NCI-H345 treated with DMSO at 0.1 percent for 48 hours (cell line): ENCODE measurements around the gene BORCS8.

Experiments
- DNase-seq: peaks from one replicate; lab custom pipeline; 2025; ENCODE audit not compliant: unreplicated experiment; lab: John Stamatoyannopoulos, UW

BORCS8 gene

DNA sequence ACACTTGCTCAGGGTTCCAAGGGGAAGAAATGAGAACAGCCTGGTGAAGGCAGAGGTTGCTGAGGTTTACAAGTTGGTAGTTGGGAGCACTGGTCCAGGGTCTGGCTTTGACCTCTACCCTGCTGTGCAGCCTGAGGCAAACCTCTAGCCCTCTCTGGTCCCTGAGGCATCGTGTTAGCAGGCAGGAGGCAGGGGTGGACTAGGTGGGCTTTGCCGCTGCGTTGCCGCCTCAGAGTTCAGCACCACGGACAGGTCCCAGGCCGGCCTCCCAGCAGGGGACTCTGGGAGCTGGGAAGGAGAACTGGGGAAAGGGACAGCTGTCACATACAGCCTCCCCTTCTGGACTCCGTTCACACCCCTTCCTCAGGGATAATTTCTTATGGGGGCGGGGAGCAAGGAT is 22.9 kb upstream of the BORCS8 start:
- DNase-seq, result no peak

DNA sequence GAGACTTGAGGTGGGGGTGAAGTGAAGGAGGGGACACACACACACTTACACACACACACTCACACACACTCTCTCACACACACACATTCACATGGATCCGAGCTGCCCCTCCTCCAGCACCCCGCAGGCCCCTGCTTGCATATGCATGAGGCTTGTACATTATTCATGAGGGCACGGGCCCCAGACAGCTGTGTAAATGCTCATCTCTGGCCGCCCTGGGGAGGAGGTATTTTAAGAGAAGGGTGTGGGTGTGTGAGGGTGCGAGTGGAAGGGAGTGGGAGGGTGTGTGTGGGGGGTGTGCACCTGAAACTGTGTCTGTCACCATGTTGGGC is 22.2 kb upstream of the BORCS8 start:
- no peak for DNase-seq

DNA sequence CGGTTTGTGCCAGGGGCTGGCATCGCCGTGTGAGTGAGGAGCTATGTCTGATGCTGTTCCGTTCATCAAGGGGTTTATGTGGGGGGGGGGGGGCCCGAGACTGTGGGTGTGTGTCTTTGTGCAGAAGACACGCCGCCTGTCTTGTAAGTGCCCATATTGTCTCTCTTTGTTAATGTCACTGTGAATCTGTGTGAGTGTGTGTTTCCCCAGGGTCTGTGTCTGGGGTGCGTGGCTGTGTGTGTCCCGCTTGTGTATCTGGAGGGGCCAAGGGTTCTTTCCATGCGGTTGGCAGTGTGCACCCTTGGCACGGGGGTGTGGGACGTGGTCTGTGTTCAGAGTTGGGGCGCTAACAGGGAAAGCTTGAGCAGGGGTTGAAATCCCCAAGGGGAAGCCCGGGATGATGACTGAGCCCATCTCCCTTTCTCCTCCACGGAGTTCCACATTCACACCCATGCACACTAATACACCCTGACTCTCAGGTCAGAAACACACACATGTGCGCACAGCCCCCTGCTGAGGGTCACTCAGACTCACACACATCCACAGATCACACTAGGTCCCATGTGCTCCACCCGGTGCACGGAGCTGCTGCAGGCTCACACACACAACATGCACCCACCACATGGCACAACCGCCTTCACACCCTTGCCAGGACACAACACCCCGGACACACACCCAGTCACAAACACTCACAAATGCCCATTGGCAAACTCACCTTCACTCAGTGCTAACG is 21.6 kb upstream of the BORCS8 start:
- DNase-seq, result no peak

DNA sequence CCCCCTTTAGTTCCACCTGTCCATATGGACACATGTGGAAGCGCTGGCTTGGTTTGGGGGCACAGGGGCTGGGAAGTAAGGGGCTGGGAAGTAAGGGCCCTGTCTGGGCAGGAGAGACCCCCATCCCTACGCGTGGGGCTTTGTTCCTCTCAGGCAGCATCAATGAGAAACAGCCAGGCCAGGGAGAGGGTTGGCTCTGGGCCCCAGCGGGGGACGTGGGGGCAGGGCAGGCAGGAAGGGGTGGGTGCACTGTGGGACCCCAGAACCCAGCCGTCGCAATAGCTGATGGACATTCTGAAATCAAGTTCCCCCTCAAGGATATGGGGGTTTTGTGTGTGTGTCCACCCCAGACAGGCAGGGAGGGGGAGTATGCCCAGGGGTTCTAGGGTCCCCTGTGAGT is 21.0 kb upstream of the BORCS8 start:
- DNase-seq, result no peak

DNA sequence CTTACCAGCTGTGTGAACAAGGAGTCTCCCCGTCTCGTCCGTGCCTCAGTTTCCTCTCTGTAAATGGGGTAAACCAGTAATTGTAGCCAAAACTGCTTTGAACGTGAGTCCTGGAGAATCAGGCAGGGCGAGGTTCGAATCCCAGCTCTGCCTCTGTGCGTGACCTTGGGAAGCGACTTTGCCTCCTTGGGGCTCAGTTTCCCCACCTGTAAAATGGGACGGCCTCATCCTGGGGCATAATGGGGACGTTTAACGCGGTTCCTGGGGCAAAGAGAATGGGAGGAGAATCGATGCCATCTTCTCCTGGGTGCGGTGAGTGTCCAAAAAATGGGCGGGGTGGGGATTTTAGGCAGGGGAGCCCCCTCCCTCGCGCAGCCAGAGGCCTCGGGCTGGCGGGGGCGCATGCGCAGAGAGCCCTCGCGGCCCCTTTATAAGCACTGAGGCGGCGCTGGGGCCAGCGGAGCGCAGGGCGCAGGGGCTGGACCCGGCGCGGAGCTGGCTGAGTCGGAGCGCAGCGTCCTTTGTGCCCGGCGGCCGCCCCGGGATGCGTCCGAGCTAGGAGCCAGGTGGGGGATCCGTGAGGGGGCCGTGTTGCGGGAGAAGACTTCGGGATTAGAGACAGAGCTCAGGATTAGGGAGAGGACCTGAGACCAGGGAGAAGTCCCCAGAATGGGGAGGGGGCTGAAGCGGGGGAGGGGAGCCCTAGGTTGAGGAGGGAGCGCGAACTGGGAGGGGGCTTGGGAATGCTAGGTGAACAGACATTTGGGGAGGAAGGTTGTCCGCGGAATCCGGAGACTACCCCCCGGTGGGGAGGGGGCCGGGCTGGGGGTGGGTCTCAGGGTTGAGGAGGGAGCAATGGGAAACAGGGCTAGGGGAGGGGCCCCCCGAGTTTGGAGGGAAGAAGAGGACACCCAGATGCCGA is 19.8 kb upstream of the BORCS8 start, which contains the start of gene NCAN:
Gene NCAN (plus strand): TSS at position 460 of the 922 bp plus-strand sequence. CDS start 4,996 bp downstream, outside the sequence.
- DNase-seq, result no peak

DNA sequence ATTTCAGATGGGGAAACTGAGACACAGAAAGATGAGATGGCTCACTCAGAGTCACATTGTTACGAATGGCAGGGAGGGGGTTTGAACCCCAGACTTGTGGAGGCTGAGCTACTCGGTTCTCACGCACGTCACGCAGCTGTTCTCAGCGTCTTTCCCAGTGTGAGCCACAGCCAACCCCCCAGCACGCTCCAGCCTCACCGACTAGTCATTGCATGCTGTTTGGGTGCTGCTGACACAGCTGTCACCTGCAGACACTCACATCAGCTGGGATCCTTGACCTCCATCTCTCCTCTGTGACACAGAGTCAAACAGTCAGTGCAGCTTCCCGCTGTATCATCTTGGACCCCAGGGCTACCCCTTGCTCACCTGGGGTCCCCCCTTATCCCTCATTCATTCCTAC is 17.4 kb upstream of the BORCS8 start:
- peak; percentile 3 for DNase-seq

DNA sequence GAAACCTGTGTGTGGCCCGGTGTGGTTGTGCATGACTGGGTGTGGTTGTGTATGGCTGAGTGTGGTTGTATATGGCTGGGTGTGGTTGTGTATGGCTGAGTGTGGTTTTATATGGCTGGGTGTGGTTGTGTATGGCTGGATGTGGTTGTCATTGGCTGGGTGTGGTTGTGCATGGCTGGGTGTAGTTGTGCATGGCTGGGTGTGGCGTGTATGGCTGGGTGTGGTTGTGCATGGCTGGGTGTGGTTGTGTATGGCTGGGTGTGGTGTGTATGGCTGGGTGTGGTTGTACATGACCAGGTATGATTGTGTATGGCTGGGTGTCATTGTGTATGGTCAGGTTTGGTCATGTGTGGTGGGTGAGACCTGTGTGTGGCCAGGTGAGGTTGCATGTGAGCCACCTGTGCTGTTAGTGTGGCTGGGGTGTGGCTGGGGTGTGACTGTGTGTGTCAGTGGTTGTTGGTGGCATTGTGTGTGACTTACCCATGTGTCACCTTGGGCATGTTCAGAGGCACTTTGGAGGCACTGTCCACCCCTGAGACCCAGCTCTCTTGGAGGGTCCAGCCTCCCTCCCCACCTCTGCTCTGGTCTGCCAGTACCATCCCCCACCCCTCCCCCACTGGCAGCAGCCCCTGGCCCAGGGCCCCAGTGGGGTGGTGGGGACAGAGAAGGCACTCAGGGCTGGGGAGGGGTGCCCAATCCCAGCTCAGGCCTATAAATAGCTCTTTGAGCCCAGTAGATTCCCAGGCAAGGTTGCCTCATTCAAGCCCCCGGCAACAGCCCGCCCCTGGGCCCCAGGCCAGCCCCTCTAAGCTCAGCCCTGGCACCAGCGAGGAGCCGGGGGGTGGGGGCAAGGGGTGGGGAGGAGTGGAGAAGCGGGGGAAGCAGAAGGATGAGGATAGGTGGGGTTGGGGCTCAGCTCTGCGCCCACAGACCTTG is 16.0 kb upstream of the BORCS8 start:
- DNase-seq, result no peak

DNA sequence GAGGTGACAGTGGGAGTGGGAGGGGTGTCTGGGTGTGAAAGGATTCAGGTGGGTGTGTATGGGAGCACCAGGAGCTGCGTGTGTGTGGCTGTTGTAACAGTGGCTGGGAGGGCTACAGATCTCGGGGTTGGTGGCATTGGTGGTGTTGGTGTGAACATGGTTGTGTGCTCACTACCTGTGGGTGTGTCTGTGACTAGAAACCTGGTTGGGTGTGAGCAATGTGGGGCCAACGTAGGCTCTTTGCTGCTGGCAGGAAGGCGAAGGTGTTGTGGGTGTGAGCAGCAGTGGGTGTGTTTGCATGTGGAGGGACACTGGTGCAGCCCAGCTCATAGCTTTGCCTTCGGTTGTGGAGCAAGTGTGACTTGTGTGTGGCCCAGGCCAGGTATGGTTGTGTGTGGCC is 15.0 kb upstream of the BORCS8 start:
- no peak for DNase-seq

DNA sequence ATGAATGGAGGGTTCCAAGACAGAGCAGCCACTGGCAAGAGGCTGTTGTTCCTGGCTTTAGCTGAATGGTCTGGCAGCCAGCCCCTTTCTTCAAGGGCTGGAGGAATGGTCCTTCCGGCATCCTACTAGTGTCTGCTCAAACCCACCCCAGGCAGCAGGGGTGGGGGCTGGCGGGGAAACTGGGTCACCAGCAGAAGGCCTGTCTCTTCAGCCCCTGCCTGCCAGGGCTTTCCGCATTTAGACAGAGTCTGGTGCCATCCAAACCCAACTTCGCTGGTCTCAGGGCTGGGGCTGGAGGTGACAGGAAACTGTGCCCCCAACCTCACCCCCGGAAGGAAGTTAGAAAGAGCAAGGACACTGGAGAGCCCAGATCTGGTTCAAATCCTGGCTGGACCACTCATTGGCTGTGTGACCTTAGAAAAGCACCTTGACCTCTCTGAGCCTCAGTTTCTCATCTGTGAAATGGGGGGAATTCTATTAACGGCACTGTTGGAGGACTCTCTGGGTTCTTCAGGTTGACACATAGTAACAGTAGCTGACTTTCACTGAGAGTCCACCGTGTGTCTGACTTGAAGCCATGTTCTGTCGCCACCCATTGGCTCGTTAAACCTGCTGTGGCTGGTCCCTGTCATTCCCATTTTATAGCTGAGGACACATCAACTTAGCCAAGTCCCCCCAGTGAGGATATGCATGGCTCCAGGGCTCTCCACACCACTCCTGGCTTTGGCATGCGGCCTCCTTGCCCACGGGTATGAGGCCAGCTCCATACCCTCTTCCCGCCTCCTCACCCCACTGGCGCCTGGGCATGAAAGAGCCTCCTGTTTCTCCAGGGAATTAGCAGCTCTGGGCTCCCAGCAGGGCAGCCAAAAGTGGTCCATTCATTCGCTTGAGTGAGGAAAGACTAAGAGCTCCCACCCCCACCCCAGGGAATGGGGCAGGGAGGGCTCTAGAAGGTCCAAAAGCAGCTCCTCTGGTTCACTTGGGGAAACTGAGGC is 13.8 kb upstream of the BORCS8 start:
- DNase-seq, result no peak

DNA sequence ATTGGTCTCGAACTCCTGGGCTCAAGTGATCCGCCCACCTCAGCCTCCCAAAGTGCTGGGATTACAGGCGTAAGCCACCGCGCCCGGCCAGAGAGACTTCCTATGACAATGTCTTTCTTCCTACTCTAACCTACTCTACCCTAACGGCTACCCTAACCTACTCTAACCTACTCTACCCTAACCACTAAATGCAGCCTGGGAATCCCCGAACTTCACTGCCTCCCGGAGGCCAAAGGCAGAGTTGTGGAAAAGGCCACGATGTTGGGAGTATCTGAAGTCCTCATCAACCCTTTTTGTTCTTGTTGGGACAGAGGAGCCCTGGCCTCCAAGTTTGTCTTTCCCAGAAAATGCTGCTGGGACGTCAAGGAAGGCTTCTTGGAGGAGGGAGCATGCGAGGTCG is 12.2 kb upstream of the BORCS8 start:
- no peak for DNase-seq

DNA sequence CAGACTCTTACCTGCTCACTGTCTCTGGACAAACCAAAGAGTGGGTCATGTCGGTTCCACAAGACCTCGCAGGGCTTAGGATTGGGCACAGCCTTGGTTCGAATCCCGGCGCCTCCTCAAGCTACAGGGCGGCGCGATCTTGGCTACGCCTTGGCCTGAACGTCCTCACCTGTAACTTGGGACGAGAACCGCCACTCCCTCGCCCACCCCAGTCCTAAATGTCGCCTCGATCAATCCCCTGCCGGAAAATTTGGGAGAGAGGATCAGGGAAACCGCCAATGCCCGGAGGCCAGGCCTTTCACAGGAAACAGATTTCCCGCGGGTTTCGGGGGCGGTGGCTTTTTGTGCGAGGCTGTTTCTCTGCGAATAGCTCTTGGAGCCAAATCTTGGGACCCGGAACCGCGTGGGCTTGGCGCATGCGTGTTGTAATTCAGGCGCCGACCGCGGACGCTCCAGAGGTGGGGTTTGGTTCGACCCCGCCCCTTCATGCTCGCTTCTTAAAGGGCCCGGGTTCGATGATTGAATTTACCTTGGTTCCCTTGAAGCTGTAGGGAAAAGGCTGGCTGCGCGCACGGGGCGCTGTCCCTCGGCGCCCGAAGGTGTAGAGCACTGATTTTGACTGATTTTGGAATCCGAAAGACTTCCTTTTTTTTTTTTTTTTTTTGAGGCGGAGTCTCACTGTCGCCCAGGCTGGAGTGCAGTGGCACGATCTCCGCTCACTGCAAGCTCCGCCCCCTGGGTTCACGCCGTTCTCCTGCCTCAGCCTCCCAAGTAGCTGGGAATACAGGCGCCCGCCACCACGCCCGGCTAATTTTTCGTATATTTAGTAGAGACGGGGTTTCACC is 11.3 kb upstream of the BORCS8 start, which contains the start of gene NR2C2AP:
Gene NR2C2AP (minus strand): TSS at position 403 of the 845 bp plus-strand sequence. CDS start 354 bp downstream, at position 49.
- peak; percentile 74 for DNase-seq

DNA sequence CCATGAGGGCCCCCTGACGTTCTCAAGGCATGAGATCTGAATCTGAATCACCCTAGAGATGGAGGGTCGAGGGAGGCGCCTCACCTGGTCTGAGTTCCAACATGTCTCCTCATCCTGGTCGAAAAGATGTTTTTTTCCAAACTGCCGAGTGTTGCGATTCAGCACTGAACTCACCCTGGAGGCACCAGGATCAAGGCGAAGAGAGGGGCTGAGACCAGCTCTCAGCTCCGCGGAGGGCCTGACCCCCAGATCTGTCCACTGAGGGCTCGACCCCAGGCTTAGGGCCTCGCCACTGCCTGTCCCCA is 10.7 kb upstream of the BORCS8 start:
- no peak for DNase-seq

DNA sequence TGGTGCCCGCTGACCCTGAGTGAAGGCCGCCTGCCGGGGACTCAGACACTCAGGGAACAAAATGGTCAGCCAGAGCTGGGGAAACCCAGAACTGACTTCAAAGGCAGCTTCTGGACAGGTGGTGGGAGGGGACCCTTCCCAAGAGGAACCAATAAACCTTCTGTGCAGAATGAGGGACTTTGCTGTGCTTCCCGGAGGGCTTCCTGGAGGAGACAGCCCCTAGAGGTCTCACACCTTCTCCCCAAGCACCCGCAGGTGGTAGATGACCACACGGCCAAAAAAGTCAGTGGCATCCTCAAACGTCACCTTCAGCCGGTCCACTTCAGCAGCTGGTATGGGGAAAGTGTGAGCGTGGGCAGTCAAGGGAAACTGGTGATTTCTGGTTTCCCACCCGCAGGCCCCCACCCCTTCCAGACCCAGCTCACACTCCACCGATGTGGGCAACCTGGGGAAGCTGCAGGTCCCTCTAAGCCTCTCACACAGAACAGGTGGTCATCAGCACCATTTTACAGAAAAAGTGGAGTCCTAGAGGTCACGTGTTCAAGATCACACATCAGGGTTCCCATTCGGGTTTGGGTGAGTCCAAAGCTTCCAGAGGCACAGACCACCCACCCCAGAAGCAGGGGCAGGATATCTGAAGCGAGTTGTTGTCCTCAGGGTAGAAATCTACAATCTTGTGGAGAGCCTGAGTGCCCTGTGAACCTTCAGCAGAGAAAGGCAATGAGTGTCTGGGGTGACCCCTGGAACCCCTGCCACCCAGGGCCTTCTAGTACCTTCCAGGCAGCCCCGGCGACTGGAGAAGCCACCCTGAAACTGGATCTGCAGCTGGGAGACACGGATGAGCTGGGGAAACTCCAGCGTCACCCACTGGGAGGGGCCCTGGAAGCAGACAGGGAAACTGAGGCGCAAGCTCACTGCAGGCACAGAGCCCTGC is 10.0 kb upstream of the BORCS8 start:
- no peak for DNase-seq

DNA sequence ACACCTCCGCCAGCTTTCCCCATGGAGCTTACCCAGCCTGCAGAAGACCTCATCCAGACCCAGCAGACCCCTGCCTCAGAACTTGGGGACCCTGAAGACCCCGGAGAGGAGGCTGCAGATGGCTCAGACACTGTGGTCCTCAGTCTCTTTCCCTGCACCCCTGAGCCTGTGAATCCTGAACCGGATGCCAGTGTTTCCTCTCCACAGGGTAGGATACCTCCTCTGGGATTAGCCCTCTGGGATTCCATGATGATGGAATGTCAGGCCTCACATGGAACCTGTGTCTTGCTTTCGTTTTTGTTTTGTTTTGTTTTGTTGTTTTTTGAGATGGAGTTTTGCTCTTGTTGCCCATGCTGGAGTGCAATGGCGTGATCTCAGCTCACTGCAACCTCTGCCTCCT is 2.0 kb upstream of the BORCS8 start:
- DNase-seq, result no peak

DNA sequence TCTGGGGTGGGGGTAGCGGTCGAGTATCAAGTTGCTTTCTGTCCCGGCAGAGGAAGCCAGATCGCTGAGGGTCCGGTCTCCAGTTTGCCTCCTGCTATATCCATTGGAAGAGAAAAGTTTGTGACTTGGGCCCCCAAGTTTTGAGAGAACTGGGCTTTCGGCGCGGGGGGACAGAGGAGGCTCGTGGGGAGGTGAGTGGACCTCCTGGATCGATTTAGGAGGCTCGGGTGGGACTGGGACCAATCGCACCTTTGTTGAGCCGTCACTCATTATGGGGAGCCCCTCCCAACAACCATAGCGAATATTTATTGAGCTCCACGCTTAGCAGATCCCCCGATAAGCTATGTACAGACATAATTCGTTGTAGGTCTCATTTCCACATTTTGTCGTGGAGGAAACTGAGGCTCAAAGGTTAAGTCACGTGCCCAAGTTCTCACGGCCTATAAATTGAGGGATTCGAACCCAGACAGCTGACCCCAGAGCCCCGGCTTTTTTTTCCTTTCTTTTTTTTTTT is 1.0 kb upstream of the BORCS8 start:
- no peak for DNase-seq

DNA sequence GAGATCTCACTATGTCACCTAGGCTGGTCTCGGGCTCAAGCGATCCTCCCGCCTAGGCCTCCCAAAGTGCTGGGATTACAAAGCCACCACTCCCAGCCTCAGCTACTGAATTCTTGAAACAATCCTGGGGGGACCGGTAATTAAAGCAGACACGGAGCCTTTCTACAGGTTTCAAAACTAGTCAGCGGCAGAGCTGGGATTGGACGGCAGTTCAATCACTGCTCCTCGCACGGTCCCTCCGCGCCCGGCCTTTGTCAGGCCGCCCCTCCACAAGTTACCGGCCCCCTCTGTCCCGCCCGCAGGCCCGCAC is 229 bp downstream of the BORCS8 start:
- DNase-seq, result no peak

DNA sequence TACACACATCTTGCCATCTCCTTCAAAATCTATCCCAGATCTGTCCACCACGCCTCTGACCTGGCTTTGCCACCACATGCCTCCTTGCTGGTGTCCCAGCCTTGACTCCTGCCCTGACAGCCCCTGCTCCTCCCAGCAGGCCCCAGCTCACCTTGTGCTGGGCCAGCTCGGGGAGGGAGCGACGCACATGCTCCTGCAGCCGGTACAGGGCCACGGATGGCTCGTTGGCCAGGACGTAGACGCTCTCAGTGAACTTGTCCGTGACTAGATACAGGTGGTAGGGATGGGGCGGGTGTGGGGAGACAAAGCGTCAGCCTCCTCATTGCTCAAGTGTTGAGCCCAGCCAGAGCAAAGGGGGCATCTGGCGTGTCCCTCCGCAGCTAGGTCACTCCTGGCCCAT is 5.2 kb downstream of the BORCS8 start:
- no peak for DNase-seq
